ENCODE measurements around the gene DLGAP4. TPM values are rescaled to one million over a fixed set of nuclear protein-coding genes. Genes with fewer than 3 reads are reported as not detected.

Gene DLGAP4
- total RNA-seq, 1 donor, result 18.1 TPM

DNA sequence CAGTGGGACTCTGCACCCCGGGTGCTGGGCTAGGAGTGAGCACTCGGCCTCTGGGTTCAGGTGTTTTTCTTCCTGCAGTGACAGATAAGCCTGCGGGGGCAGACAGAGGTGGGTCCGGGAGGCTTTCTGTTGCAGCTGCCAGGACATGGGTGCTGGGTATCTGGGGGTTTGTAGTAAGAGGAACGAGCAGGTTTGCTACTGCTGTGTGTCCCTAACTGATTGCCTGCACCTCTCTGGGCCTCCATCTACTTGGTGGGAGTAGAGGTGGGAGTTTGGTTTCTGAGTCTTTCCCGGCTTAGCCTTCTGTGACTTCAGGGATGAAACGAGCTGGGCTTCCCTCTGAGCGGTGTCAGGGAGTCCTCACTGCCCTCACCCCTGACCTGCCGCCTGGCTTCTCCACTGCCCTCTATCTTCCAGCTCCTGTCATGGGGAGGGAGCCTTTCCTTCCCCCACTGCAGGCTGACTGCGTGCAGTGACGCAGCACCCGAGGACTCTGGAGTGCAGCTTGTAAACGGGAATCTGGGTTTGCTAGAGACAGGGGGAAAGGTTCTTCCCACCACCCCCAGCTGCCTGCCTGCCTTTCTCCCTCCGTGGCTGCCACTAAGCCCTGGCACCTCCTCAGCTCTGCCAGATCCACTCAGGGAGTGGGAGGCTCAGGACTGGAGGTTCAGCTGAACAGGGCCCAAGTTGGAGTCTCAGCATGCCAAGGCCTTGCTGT lies 6.7 kb downstream of the DLGAP4 start:
- peak; percentile 55 for DNase-seq (ENCODE audit: insufficient read length, low spot score, missing footprints)
- no peaks in the 10 kb centered on the region for H3K9me3 ChIP-seq (ENCODE audit: low read depth, low read length)
- no peaks in the 10 kb centered on the region for H4K20me1 ChIP-seq (ENCODE audit: insufficient read depth, low read length)
- no peak overlapping the region for H3K4me2 ChIP-seq (ENCODE audit: insufficient read depth, low read length)
- no peaks in the 10 kb centered on the region for H3K79me2 ChIP-seq (ENCODE audit: insufficient read depth, low read length)
- H2AFZ ChIP-seq (ENCODE audit: low read length), result no peak overlapping the region
- no peaks in the 10 kb centered on the region for H3K4me1 ChIP-seq (ENCODE audit: insufficient read depth, low read length)
- no peak overlapping the region for H3K27ac ChIP-seq (ENCODE audit: low read depth, low read length)
- peaks cover 28% of the 10 kb centered on the region for H3K27me3 ChIP-seq (ENCODE audit: insufficient read depth, low read length)
- TF ChIP-seq, protein P1, sequence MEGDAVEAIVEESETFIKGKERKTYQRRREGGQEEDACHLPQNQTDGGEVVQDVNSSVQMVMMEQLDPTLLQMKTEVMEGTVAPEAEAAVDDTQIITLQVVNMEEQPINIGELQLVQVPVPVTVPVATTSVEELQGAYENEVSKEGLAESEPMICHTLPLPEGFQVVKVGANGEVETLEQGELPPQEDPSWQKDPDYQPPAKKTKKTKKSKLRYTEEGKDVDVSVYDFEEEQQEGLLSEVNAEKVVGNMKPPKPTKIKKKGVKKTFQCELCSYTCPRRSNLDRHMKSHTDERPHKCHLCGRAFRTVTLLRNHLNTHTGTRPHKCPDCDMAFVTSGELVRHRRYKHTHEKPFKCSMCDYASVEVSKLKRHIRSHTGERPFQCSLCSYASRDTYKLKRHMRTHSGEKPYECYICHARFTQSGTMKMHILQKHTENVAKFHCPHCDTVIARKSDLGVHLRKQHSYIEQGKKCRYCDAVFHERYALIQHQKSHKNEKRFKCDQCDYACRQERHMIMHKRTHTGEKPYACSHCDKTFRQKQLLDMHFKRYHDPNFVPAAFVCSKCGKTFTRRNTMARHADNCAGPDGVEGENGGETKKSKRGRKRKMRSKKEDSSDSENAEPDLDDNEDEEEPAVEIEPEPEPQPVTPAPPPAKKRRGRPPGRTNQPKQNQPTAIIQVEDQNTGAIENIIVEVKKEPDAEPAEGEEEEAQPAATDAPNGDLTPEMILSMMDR (IDR thresholded peaks at IDR 0.05; ENCODE audit: extremely low read depth, low read depth, low read length), result no peak
- H3K36me3 ChIP-seq (ENCODE audit: insufficient read depth, low read length), result no peaks in the 10 kb centered on the region
- H3K4me3 ChIP-seq (ENCODE audit: insufficient read depth, low read length), result no peak overlapping the region

DNA sequence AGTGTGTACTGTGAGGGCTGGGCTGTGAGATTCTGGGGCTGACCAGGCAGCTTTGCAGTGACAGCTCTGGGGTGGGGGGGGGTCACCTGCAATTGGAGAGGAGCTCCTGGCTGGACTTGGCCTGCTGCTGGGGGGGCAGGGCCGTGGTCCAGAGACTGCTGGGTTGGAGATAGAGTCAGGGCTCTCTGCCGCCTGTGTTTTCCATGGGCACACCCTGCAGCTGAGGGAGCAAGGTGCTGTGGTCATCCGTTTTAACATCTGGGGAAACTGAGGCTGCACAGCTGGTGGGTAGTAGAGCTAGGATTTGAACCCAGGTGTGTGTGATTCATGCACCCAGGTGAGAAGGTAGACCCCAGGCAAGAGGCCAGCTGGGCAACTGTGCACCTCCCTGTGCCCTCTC lies 7.3 kb downstream of the DLGAP4 start:
- H3K9me3 ChIP-seq (ENCODE audit: low read depth, low read length), result no peaks in the 10 kb centered on the region
- H3K27me3 ChIP-seq (ENCODE audit: insufficient read depth, low read length), result peaks cover 22% of the 10 kb centered on the region
- no peak overlapping the region for H3K4me2 ChIP-seq (ENCODE audit: insufficient read depth, low read length)
- no peak overlapping the region for H2AFZ ChIP-seq (ENCODE audit: low read length)
- no peaks in the 10 kb centered on the region for H3K79me2 ChIP-seq (ENCODE audit: insufficient read depth, low read length)
- TF ChIP-seq, protein P1 (IDR thresholded peaks at IDR 0.05; ENCODE audit: extremely low read depth, low read depth, low read length), result no peak
- peak; percentile 62 for DNase-seq (ENCODE audit: insufficient read length, low spot score, missing footprints)
- no peaks in the 10 kb centered on the region for H4K20me1 ChIP-seq (ENCODE audit: insufficient read depth, low read length)
- H3K4me3 ChIP-seq (ENCODE audit: insufficient read depth, low read length), result no peak overlapping the region
- no peaks in the 10 kb centered on the region for H3K4me1 ChIP-seq (ENCODE audit: insufficient read depth, low read length)
- no peak overlapping the region for H3K27ac ChIP-seq (ENCODE audit: low read depth, low read length)
- no peaks in the 10 kb centered on the region for H3K36me3 ChIP-seq (ENCODE audit: insufficient read depth, low read length)

GRCh38 chr20:36313926-36314325 lies 7.8 kb downstream of the DLGAP4 start:
- peaks cover 19% of the 10 kb centered on the region for H3K27me3 ChIP-seq (ENCODE audit: insufficient read depth, low read length)
- no peak overlapping the region for H3K4me3 ChIP-seq (ENCODE audit: insufficient read depth, low read length)
- H3K36me3 ChIP-seq (ENCODE audit: insufficient read depth, low read length), result no peaks in the 10 kb centered on the region
- H3K27ac ChIP-seq (ENCODE audit: low read depth, low read length), result no peak overlapping the region
- H3K9me3 ChIP-seq (ENCODE audit: low read depth, low read length), result no peaks in the 10 kb centered on the region
- no peaks in the 10 kb centered on the region for H4K20me1 ChIP-seq (ENCODE audit: insufficient read depth, low read length)
- H3K79me2 ChIP-seq (ENCODE audit: insufficient read depth, low read length), result no peaks in the 10 kb centered on the region
- DNase-seq (ENCODE audit: insufficient read length, low spot score, missing footprints), result no peak
- TF ChIP-seq, protein P1 (IDR thresholded peaks at IDR 0.05; ENCODE audit: extremely low read depth, low read depth, low read length), result no peak
- no peaks in the 10 kb centered on the region for H3K4me1 ChIP-seq (ENCODE audit: insufficient read depth, low read length)
- H2AFZ ChIP-seq (ENCODE audit: low read length), result no peak overlapping the region
- no peak overlapping the region for H3K4me2 ChIP-seq (ENCODE audit: insufficient read depth, low read length)

DNA sequence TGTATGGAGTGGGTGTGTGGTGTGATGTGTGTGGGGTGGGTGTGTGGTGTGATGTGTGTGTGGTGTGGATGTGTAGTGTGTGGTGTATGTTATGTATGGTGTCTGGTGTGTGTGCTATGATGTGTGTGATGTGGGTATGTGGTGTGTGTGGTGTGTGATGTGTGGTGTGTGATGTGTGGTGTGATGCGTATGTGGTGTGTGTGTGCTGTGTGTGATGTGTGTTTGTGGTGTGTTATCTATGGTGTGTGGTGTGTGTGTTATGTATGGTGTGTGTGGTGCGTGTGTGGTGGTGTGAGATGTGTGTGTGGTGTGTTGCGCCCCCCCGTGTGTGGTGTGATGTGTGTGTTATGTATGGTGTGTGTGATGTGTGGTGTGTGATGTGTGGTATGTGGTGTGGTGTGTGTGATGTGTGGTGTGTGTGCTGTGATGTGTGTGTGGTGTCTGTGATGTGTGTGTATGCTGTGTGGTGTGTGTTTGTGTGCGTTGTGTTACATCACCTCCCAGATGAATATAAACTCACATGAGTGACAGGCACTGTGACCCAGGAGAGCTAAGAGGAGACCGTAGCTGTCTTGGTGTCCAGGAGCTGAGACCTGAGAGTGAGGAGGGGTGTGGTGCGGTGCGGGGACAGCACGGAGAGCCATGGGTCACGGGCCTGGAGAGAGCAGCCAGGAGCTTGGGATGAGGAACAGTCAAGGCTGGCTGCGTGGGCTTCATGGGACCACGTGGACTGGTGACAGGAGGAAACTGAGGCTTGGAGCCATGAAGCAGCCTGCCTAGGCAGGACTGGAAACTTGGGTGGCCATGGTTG lies 8.8 kb downstream of the DLGAP4 start:
- Histone ChIP-seq H3K79me2 (ENCODE audit: insufficient read depth, low read length) (no peaks in the 10 kb centered on the region), H3K4me3 (ENCODE audit: insufficient read depth, low read length) (no peak overlapping the region), H4K20me1 (ENCODE audit: insufficient read depth, low read length) (no peaks in the 10 kb centered on the region), H3K4me1 (ENCODE audit: insufficient read depth, low read length) (no peaks in the 10 kb centered on the region), H3K36me3 (ENCODE audit: insufficient read depth, low read length) (no peaks in the 10 kb centered on the region), H3K27me3 (ENCODE audit: insufficient read depth, low read length) (peaks cover 9% of the 10 kb centered on the region), H3K9me3 (ENCODE audit: low read depth, low read length) (no peaks in the 10 kb centered on the region), H3K4me2 (ENCODE audit: insufficient read depth, low read length) (no peak overlapping the region), H3K27ac (ENCODE audit: low read depth, low read length) (no peak overlapping the region), H2AFZ (ENCODE audit: low read length) (no peak overlapping the region)
- TF ChIP-seq, protein P1 (IDR thresholded peaks at IDR 0.05; ENCODE audit: extremely low read depth, low read depth, low read length), result no peak
- DNase-seq (ENCODE audit: insufficient read length, low spot score, missing footprints), result peak; percentile 78

Measured in osteoblast (primary cell).